ENCODE measurements around the gene RTCA.
"Not testable (repeated sequence)": the region's sequence is repeated elsewhere in the genome, so short reads cannot be mapped to it uniquely, and the experiment has no call there.

Gene RTCA

GRCh38 chr1:100261686-100262085 is 4.3 kb upstream of the RTCA start:
- no peak for FAIRE-seq

DNA sequence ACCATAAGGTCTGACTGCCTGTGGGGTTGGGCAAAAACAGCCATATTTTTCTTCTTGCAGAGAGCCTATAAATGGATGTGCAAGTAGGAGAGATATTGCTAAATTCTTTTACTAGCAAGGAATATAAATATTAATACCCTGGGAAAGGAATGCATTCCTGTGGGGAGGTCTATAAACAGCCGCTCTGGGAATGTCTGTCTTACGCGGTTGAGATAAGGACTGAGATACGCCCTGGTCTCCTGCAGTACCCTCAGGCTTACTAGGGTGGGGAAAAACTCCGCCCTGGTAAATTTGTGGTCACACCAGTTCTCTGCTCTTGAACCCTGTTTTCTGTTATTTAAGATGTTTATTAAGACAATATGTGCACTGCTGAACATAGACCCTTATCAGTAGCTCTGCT is 1.9 kb upstream of the RTCA start:
- FAIRE-seq: not testable (repeated sequence)

GRCh38 chr1:100265562-100265930 is 470 bp upstream of the RTCA start:
- FAIRE-seq: no peak

DNA sequence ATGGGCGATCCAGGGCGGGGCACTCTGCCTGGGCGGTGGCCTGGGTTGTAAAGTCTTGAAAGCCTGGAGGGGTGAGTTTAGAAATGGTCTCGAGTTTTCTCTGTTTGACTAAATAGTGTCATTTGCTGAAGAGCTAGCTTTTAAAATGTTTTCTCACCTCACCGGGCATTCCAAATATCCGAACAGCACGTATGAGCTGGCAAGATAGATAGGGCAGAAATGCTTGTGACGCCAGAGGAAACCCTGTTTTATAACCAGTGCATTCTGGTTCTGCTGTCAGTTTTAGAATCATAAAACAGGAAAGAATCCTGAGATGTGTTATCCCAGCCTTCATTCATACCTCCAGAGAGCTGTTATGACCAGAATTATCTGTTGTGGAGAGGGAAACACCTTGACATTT is 725 bp downstream of the RTCA start:
- FAIRE-seq: no peak

DNA sequence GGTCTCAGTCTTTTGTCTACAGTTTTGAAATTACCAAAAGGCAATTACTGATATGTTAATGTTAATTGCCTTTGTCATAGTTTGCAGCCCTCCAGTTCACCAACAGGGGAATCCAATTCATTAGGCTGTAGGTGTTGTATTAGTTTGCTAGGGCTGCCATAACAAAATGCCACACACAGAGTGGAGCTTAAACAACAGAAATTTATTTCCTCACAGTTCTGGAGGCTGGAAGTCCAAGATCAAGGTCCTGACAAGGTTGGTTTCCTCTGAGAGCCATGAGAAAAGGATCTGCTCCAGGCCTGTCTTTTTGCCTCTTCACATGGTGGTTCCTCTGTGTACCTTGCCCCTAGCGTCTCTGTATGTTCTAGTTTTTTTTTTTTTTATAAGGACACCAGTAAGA is 1.3 kb downstream of the RTCA start:
- FAIRE-seq: no peak

GRCh38 chr1:100268202-100268601 is 2.2 kb downstream of the RTCA start:
- FAIRE-seq: no peak

DNA sequence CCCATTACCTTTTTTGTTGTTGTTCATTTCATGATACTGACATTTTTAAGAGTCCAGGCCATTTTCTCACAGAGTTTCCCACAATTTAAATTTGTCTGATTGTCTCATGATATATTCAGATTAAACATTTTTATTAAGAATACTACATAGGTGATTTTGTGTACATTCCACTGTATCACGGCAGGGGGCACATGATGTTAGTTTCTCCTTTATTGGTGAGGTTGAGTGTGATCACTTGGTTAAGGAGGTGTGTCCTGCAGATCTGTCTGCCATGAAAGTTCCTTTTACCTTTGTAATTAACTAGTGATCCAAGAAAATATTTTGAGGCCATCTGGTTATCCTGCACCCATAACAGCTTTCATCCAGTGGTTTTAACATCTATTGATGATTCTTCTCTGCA is 11.8 kb downstream of the RTCA start:
- no peak for FAIRE-seq

DNA sequence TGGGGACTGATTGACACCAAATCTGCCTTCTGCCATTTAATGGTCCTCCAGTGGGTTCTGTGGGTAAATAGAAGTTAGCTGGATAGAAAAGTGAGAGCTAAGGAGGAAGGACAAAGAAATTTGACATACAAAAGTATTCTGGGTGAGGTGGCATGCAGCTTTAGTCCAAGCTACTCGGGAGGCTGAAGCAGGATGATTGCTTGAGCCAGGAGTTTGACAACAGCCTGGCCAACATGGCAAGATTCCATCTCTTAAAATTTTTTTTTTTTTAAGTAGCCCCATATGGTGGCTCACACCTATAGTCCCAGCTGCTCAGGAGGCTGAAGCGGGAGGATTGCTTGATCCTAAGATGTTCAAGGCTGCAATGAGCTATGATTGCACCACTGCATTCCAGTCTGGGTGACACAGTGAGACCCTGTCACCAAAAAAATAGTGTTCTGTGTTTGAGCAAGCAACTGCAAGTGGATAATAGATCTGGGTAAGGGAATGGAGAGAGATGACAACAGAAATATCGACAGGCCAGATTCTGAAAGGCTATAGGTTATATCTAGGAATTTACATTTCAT is 13.4 kb downstream of the RTCA start:
- no peak for FAIRE-seq

DNA sequence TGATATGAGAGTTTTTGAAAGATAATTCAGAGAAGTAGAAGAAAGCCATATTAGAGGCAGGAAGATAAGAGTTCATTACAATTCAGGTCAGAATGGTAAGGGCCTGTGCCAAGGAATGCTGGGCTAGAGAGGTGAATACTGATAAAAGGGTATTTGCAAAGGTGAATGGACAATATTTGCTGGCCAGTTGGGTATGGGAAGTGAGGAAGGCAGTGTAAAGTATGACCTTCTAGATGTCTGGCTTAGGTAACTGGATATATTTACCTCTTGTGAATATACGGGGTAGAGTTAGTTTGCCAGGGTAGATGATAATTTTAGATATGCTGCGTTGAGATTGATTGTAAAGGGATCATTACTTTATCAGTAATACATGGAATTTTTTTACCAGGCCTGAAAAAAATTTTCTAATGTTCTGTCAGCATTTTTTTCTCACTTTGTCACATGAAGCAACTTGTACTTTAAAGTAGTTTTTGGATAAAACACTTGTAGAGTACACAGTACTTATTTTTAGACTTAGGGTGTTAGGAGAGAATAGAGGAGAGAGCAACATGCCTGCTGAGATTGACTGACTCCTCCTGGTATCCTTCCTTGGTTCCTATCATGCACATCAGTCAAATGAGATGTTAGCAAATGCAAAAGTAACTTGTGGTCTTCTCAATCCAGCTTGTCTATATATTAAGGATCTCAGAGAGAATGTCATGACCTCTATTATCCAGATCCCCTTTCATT is 14.1 kb downstream of the RTCA start:
- no peak for FAIRE-seq

DNA sequence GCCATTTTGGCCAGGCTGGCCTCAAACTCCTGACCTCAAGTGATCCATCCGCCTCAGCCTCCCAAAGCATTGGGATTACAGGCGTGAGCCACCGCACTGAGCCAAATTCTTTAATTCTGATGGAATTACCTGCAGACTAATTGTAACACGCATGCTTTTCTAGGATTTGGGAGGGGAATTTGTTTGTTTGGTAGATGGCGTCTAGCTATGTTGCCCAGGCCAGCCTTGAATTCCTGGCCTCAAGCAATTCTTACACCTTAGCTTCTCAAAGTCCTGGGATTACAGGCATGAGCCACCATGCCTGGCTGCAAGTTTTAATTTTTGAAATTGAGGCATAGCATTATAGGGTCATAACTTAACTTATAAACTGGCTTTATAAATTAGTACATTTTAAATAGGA is 18.6 kb downstream of the RTCA start:
- no peak for FAIRE-seq

DNA sequence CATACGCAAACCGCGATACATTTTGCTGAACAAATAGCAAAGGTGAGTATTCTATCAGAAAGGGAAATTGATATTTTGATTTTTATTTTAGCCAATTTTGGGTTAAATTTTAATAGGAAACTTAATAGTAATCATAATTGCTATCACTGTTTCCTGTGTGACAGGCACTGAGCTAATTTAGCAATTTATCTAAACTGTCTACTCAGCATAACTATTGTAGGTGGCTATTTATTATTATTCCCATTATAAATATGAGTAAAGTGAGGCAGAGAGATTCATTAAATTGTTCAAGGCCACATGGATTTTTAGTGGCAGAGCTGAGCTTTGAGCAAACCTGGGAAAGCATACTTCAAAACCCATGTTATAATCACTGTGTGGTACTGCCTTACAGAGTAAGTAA is 21.1 kb downstream of the RTCA start:
- FAIRE-seq: no peak

DNA sequence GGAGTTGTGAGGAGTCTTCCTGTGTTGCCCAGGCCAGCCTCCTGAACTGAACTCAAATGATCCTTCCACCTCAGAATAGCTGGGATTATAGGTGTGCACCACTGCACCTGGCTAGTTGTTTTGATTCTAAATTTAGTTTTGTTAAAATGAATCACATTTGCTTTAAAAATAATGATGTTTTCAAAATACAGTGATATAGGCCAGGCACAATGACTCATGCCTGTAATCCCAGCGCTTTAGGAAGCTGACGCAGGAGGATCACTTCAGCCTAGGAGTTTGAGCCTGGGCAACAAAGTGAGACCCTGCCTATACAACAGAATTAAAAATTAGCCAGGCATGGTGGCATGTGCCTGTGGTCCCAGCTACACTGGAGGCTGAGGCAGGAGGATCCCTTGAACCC is 24.3 kb downstream of the RTCA start:
- FAIRE-seq: no peak

- FAIRE-seq: no peak
These were observed 26.7 kb downstream of the RTCA start for GRCh38 chr1:100292711-100293110.

DNA sequence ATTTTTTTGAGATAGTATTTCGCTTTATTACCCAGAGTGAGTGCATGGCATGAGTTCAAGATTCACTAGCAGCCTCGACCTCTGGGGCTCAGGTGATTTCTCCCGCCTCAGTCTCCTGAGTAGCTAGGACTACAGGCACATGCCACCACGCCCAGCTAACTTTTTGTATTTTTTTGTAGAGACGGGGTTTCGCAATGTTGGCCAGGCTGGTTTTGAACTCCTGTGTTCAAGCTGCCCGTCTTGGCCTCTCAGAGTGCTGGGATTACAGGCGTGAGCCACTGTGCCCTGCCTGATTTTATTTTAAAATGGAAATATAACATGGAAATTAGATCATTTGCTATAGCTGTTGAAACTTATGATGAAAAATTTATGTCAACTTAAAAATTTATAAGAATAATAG is 30.1 kb downstream of the RTCA start:
- no peak for FAIRE-seq

DNA sequence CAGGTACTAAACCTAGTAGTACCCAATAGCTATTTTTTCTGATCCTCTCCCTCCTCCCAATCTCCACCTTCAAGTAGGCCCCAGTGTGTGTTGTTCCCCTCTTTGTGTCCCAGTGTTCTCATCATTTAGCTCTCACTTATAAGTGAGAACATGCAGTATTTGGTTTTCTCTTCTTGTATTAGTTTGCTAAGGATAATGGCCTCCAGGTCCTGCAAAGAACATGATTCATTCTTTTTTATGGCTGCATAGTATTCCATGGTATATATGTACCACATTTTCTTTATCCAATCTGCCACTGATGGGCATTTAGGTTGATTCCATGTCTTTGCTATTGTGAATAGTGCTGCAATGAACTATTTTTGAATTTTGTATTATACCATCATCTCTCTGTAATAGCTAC is 31.0 kb downstream of the RTCA start:
- FAIRE-seq: not testable (repeated sequence)

DNA sequence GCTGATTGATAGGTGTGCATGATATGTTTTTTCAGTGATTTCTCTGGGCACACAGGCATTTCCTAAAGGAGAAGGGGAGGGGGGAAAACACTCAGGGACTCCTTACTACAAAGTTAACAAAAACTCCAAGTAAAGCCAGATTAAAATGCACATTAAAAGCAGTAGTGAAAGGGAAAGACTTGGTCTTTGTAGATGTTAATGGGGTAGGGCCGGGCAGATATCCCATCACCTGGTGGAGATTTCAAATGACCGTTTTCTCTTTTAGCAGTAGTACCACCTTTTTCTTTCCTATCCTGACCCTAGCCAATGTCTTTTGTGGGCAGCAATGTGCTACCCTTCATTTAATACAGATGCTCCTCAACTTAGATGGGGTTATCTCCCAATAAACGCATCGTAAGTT is 32.5 kb downstream of the RTCA start:
- no peak for FAIRE-seq

DNA sequence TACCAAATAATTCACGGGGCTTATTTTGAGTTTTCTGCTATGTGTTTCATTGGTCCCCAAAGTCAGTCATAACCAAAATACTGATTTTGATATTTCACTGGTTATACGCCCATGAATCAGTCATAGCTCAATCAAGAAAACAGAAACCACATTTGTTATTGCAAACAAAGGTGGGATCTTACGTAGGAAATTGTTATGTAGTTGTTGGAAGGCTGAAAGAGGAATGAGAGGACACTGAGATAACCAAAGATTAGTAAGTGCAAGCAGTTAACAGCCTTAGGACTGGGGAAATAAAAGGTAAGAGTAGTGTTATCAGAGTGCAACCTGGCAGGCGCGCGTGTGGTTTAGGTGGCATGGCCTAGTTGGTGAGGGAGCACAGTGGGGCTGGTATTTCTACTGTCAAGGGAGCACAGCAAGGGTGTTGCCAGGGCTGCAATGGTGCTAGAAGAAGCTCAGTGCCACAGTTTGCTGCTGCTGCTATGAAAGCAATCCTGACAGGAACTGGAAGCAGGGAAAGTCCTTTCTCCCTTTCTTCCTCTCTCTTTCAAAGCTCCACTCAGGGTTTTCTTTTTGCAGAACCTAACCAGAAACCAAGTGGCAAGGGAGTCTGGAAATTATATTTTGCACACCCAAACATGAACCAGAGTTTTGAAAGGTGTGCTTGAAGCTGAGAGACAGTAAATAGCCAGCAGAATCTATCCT is 33.7 kb downstream of the RTCA start:
- no peak for FAIRE-seq

- no peak for FAIRE-seq
These were observed 34.7 kb downstream of the RTCA start for GRCh38 chr1:100300691-100301090.

DNA sequence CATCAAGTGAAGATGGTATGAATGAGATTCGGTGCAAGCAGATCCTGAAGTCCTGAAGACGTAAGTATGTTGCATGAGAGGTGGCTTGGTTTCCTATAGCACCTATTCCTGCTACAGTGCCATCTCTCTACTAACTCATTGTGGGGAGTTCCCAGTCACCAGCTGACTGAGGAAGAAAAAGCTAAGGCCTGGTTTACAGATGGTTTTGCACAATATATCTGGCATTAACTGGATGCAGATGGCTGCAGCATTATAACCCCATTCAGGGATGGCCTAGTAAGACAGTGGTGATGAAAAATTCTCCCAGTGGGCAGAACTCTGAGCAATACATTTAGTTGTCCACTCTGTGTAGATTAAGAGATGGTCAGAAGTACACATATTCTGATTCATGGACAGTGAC is 36.7 kb downstream of the RTCA start:
- FAIRE-seq: no peak

DNA sequence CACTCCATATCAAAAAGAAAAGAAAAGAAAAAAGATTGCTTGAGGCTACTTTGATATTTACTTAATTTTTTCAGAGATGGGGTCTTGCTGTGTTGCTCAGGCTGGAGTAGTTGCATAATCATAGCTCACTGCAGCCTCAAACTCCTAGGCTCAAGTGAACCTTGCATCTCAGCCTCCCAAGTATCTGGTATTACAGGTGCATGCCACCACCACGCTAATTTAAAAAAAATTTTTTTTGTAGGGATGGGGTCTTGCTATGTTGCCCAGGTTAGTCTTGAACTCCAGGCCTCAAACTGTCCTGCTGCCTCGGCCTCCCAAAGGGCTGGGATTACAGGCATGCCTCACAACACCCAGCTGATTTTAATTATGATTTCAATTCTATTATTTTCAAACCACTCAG is 38.2 kb downstream of the RTCA start:
- FAIRE-seq: no peak

GRCh38 chr1:100304921-100305320 is 38.9 kb downstream of the RTCA start:
- no peak for FAIRE-seq

DNA sequence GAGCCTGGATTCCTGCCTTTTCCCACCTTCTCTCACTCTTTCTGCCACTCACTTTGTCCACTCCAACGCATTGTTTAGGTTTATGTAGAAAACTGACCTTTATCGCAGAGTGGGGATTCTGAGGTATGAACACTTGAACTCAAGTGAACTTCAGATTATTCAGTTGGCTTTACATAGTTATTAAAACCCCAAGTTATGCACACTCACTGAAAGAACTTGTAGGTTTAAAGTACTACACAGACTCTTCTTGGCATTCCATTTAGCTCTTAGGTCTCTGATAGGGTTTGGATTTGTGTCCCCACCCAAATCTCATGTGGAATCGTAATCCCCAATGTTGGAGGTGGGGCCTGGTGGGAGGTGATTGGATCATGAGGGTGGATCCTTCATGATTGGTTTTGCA is 39.9 kb downstream of the RTCA start:
- no peak for FAIRE-seq

GRCh38 chr1:100306735-100307313 is 40.8 kb downstream of the RTCA start:
- FAIRE-seq: no peak

DNA sequence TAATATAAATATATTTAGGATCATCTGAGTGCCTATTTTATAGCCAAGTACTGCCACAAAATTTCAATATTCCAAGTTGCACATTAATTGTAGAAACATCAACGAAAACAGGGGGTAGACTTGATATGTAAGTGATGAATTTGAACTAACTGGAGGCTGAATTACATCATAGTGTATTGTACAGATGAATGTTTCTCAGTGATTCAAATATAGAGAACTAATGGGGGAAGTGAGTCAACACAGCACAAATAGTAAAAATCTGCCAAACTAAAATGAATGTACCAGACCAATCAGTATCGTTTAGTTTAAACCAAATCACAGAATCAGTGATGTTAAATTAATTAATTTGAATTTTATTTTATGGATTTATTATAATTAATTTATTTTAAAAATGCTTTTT is 42.8 kb downstream of the RTCA start:
- FAIRE-seq: no peak

Measured in colon (tissue), 2 donors.